Vagina (tissue), 2 donors: ENCODE results near the gene PCDHGB3. TPM values are rescaled to one million over a fixed set of nuclear protein-coding genes. Genes with fewer than 3 reads are reported as not detected.
"Not testable (repeated sequence)": the region's sequence is repeated elsewhere in the genome, so short reads cannot be mapped to it uniquely, and the experiment has no call there.

Source experiments
- DNase-seq, 2 donors: peaks; one replicate each; pipeline ENCODE4 v3.0.0-alpha.2; 2017; ENCODE audit errors: extremely low spot score in 2 of 2
- H3K27ac ChIP-seq: fragments of 200-600 bp; sonication (generic); one replicate; pipeline ENCODE4 v1.5.1; 2019
- H3K27me3 ChIP-seq: fragments of 200-600 bp; sonication (generic); one replicate; pipeline ENCODE4 v1.5.1; 2019
- H3K36me3 ChIP-seq, 2 donors: fragments of 200-600 bp; sonication (generic); one replicate each; pipeline ENCODE4 v1.5.1; 2017 to 2019
- H3K4me1 ChIP-seq: fragments of 200-600 bp; sonication (generic); one replicate; pipeline ENCODE4 v1.5.1; 2019
- H3K4me3 ChIP-seq, 2 donors: fragments of 200-600 bp; sonication (generic); 1 replicate in 1 of 2; 2 replicates in 1 of 2; pipeline ENCODE4 v1.5.1; 2016 to 2019
- H3K9me3 ChIP-seq: fragments of 200-600 bp; sonication (generic); one replicate; pipeline ENCODE4 v1.5.1; 2019
- CTCF ChIP-seq, 3 experiments: fragments of 450-650 bp in 2 of 3; fragments of 200-600 bp in 1 of 3; sonication (generic) in 1 of 3; IDR thresholded peaks; one replicate each; pipeline ENCODE4 v1.5.1; 2017 to 2019; ENCODE audit warnings: antibody characterized with exemption in 3 of 3, mild to moderate bottlenecking in 2 of 3, moderate library complexity in 2 of 3
- POLR2A ChIP-seq, 2 donors: fragments of 450-650 bp; IDR thresholded peaks; one replicate each; pipeline ENCODE4 v1.6.1; 2017; ENCODE audit warnings: antibody characterized with exemption in 2 of 2, mild to moderate bottlenecking in 2 of 2, moderate library complexity in 2 of 2
- POLR2AphosphoS5 ChIP-seq, 2 donors: sonication (generic); formaldehyde crosslinking; IDR thresholded peaks; one replicate each; pipeline ENCODE4 v1.9.0; 2017; ENCODE audit warnings: antibody characterized with exemption in 2 of 2, mild to moderate bottlenecking in 2 of 2, low read depth in 1 of 2; ENCODE audit not compliant: insufficient read depth in 1 of 2
- intact Hi-C: fragments of 100-400 bp; cut with DNase I; formaldehyde crosslinking; loops from one replicate; pipeline ENCODE4 v1.15.1; 2023
- total RNA-seq: library from RNA; depleted of rRNA; stranded (reverse); fragments of >200 nt; gene quantifications from one replicate; pipeline ENCODE4 v1.2.3, GENCODE V29; 2016

Gene PCDHGB3
- total RNA-seq, 1 donor from 2014 or later, result 5.4 TPM

GRCh38 chr5:141330299-141331080, 39.6 kb upstream of the PCDHGB3 start, which contains the start of gene PCDHGA1:
Gene PCDHGA1, plus strand, starts transcription at chr5:141330514.
- no peaks in the 10 kb centered on the region for H3K27me3 ChIP-seq
- intact Hi-C loops, result no loop called here
- no peak within 1 kb of the TSS for H3K4me3 ChIP-seq
- no peak for TF ChIP-seq POLR2A (IDR thresholded peaks at IDR 0.05)
- no peak for TF ChIP-seq POLR2AphosphoS5 (IDR thresholded peaks at IDR 0.05; ENCODE audit: insufficient read depth in 1 of 2, low read depth in 1 of 2)
- TF ChIP-seq CTCF (IDR thresholded peaks at IDR 0.05), result no peak
- H3K4me1 ChIP-seq, result no peaks in the 10 kb centered on the region
- no peaks in the 10 kb centered on the region for H3K36me3 ChIP-seq
- H3K9me3 ChIP-seq, result peaks cover 27% of the 10 kb centered on the region
- H3K27ac ChIP-seq, result no peak within 1 kb of the TSS
- DNase-seq, result no peak

- H3K9me3 ChIP-seq, result peaks cover 27% of the 10 kb centered on the region
- H3K27ac ChIP-seq, H3K27me3 ChIP-seq, intact Hi-C loops, DNase-seq, H3K4me3 ChIP-seq, H3K36me3 ChIP-seq, H3K4me1 ChIP-seq: not testable (repeated sequence)
Observed at GRCh38 chr5:141332571-141332970, 37.5 kb upstream of the PCDHGB3 start.

- no peaks in the 10 kb centered on the region for H3K4me1 ChIP-seq
- DNase-seq, result no peak
- no peaks in the 10 kb centered on the region for H3K36me3 ChIP-seq
- TF ChIP-seq CTCF (IDR thresholded peaks at IDR 0.05) (no peak), POLR2A (IDR thresholded peaks at IDR 0.05) (no peak), POLR2AphosphoS5 (IDR thresholded peaks at IDR 0.05; ENCODE audit: insufficient read depth in 1 of 2, low read depth in 1 of 2) (no peak)
- no peaks in the 10 kb centered on the region for H3K27me3 ChIP-seq
- H3K27ac ChIP-seq, result no peak within 1 kb of the TSS
- H3K9me3 ChIP-seq, result peaks cover 11% of the 10 kb centered on the region
- intact Hi-C loops, result no loop called here
- peak within 1 kb of the TSS; percentile 8 to 24 for H3K4me3 ChIP-seq
Observed at GRCh38 chr5:141338538-141339306, 31.3 kb upstream of the PCDHGB3 start, which contains the start of gene PCDHGA2. Gene PCDHGA2, plus strand, starts transcription at chr5:141338760.

GRCh38 chr5:141340781-141341354, 29.2 kb upstream of the PCDHGB3 start:
- intact Hi-C loops, H3K4me1 ChIP-seq, H3K27me3 ChIP-seq, H3K4me3 ChIP-seq, H3K36me3 ChIP-seq, H3K27ac ChIP-seq, DNase-seq: not testable (repeated sequence)
- H3K9me3 ChIP-seq, result peaks cover 26% of the 10 kb centered on the region

GRCh38 chr5:141342773-141343172, 27.3 kb upstream of the PCDHGB3 start:
- Histone ChIP-seq H3K27ac (no peak overlapping the region), H3K4me3 (no peak overlapping the region), H3K27me3 (no peaks in the 10 kb centered on the region), H3K36me3 (no peaks in the 10 kb centered on the region), H3K9me3 (peaks cover 26% of the 10 kb centered on the region), H3K4me1 (no peaks in the 10 kb centered on the region)
- no peak for TF ChIP-seq CTCF (IDR thresholded peaks at IDR 0.05)
- TF ChIP-seq POLR2A (IDR thresholded peaks at IDR 0.05), result no peak
- no peak for TF ChIP-seq POLR2AphosphoS5 (IDR thresholded peaks at IDR 0.05; ENCODE audit: insufficient read depth in 1 of 2, low read depth in 1 of 2)
- intact Hi-C loops, result no loop called here
- no peak for DNase-seq
